Panc1 (cell line): ENCODE measurements around the gene DYRK1A. TPM values are rescaled to one million over a fixed set of nuclear protein-coding genes. Genes with fewer than 3 reads are reported as not detected.

Experiments
- ATAC-seq: fragments of 200-7000 bp; cut with Tn5 transposase; 2 replicates; pipeline ENCODE4 v1.9.1; 2020; ENCODE audit warnings: mild to moderate bottlenecking, moderate library complexity
- BruUV-seq: library from RNA; stranded (reverse); fragments of 400-500 nt; replicated peaks from 2 replicates; lab custom pipeline; 2021; lab: Mats Ljungman, UMichigan
- CTCF ChIA-PET: fragments of 300-600 bp; sonication (Branson Sonifier 250); formaldehyde crosslinking; loops from one replicate; lab custom pipeline; 2022; ENCODE audit warnings: antibody characterized with exemption; lab: Charles Lee
- POLR2A ChIA-PET: fragments of 300-600 bp; sonication (Branson Sonifier 250); formaldehyde crosslinking; loops from one replicate; lab custom pipeline; 2022; ENCODE audit warnings: antibody characterized with exemption; lab: Charles Lee
- DNase-seq: peaks from one replicate; pipeline ENCODE4 v3.0.0-alpha.2; 2010; ENCODE audit warnings: low read depth, low spot score
- H3K27ac ChIP-seq: 2 replicates; pipeline ENCODE4 v1.5.1; 2011; ENCODE audit warnings: mild to moderate bottlenecking, low read length, inconsistent platforms
- H3K27me3 ChIP-seq: fragments of 200-500 bp; sonication (Bioruptor generic); 2 replicates; pipeline ENCODE4 v1.6.0; 2014; ENCODE audit warnings: low read length, inconsistent platforms; ENCODE audit not compliant: control insufficient read depth, insufficient read depth
- H3K36me3 ChIP-seq: fragments of 200-500 bp; sonication (Bioruptor generic); 2 replicates; pipeline ENCODE4 v1.5.1; 2014; ENCODE audit warnings: inconsistent platforms, mild to moderate bottlenecking, low read length, moderate library complexity; ENCODE audit not compliant: control insufficient read depth, insufficient read depth
- H3K4me1 ChIP-seq: 2 replicates; pipeline ENCODE4 v1.5.1; 2011; ENCODE audit warnings: inconsistent platforms, mild to moderate bottlenecking, low read length, moderate library complexity; ENCODE audit not compliant: control insufficient read depth, insufficient read depth
- H3K4me3 ChIP-seq, 2 experiments: 2 replicates each; pipeline ENCODE4 v1.5.1; 2011 to 2012; ENCODE audit warnings: low read depth in 2 of 2, low read length in 2 of 2, mild to moderate bottlenecking in 2 of 2, inconsistent platforms in 1 of 2, moderate library complexity in 1 of 2
- H3K9me3 ChIP-seq: fragments of 200-500 bp; sonication (Bioruptor generic); 2 replicates; pipeline ENCODE4 v1.5.1; 2014; ENCODE audit warnings: low read depth, mild to moderate bottlenecking, inconsistent platforms, low read length, moderate library complexity; ENCODE audit not compliant: control insufficient read depth, insufficient read depth
- POLR2AphosphoS5 ChIP-seq: IDR thresholded peaks from 2 replicates; pipeline ENCODE4 v1.6.1; 2012; ENCODE audit warnings: mild to moderate bottlenecking, low read depth, low read length, moderate library complexity
- SIN3A ChIP-seq: IDR thresholded peaks from 2 replicates; pipeline ENCODE4 v1.6.1; 2012; ENCODE audit warnings: low read depth, mild to moderate bottlenecking, low read length, moderate library complexity, borderline replicate concordance; ENCODE audit not compliant: insufficient read depth
- TCF7L2 ChIP-seq: IDR thresholded peaks from 2 replicates; pipeline ENCODE4 v1.6.1; 2011; ENCODE audit warnings: mild to moderate bottlenecking, low read depth, low read length, inconsistent platforms
- in situ Hi-C: cut with HindIII; loops from 2 replicates; pipeline ENCODE4 v1.10.0; 2016; ENCODE audit warnings: low sequenced_read_pairs, low pct_unique_long_range_greater_than_20kb
- intact Hi-C: fragments of 100-400 bp; cut with micrococcal nuclease; formaldehyde crosslinking; loops from one replicate; pipeline ENCODE4 v1.10.0; 2022; ENCODE audit not compliant: unreplicated experiment
- total RNA-seq: library from RNA; stranded (reverse); gene quantifications from one replicate; pipeline ENCODE4 v1.2.1, GENCODE V29; 2021; ENCODE audit not compliant: unreplicated experiment
- TF ChIP-seq, protein P1 (sequence below), 2 experiments: IDR thresholded peaks; 2 replicates each; pipeline ENCODE4 v1.6.1; 2011 to 2012; ENCODE audit warnings: low read depth in 2 of 2, control low read depth in 1 of 2, low read length in 1 of 2, mild to moderate bottlenecking in 1 of 2, moderate library complexity in 1 of 2; ENCODE audit not compliant: insufficient read depth in 1 of 2
- TF ChIP-seq, protein P2 (sequence below): fragments of 450-650 bp; IDR thresholded peaks from 2 replicates; pipeline ENCODE4 v1.5.1; 2017; ENCODE audit warnings: mild to moderate bottlenecking

DYRK1A gene
- total RNA-seq, 1 experiment from 2014 or later = 36.1 TPM

DNA sequence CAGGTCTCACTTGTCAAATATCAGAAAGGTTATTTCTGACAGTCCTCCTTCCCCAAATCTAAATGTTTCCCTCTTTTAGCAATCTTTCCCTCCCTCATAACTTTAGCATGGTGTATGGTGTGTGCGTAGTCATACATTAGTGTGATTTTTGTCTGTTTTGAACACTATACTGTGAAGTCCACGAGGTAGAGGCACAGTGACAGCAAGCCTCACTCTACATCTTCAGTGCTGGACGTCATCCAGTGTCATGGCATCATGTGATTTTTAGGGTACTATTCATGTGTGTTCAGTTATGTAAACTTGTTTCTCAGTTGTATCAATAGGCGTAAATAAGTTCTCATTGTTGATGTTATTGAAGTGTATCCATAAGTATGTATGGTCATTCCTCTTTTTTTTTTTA lies 39.1 kb downstream of the DYRK1A start:
- H3K36me3 ChIP-seq = no peaks in the 10 kb centered on the region
- ChIA-PET POLR2A (no interaction called here), CTCF (no interaction called here)
- peaks cover 7% of the 10 kb centered on the region; the same call in 1 of the 2 replicates for H3K9me3 ChIP-seq
- TF ChIP-seq, protein P1, sequence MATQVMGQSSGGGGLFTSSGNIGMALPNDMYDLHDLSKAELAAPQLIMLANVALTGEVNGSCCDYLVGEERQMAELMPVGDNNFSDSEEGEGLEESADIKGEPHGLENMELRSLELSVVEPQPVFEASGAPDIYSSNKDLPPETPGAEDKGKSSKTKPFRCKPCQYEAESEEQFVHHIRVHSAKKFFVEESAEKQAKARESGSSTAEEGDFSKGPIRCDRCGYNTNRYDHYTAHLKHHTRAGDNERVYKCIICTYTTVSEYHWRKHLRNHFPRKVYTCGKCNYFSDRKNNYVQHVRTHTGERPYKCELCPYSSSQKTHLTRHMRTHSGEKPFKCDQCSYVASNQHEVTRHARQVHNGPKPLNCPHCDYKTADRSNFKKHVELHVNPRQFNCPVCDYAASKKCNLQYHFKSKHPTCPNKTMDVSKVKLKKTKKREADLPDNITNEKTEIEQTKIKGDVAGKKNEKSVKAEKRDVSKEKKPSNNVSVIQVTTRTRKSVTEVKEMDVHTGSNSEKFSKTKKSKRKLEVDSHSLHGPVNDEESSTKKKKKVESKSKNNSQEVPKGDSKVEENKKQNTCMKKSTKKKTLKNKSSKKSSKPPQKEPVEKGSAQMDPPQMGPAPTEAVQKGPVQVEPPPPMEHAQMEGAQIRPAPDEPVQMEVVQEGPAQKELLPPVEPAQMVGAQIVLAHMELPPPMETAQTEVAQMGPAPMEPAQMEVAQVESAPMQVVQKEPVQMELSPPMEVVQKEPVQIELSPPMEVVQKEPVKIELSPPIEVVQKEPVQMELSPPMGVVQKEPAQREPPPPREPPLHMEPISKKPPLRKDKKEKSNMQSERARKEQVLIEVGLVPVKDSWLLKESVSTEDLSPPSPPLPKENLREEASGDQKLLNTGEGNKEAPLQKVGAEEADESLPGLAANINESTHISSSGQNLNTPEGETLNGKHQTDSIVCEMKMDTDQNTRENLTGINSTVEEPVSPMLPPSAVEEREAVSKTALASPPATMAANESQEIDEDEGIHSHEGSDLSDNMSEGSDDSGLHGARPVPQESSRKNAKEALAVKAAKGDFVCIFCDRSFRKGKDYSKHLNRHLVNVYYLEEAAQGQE (IDR thresholded peaks at IDR 0.05; ENCODE audit: insufficient read depth in 1 of 2, low read depth in 2 of 2, low read length in 1 of 2) = no peak
- TF ChIP-seq, protein P2, sequence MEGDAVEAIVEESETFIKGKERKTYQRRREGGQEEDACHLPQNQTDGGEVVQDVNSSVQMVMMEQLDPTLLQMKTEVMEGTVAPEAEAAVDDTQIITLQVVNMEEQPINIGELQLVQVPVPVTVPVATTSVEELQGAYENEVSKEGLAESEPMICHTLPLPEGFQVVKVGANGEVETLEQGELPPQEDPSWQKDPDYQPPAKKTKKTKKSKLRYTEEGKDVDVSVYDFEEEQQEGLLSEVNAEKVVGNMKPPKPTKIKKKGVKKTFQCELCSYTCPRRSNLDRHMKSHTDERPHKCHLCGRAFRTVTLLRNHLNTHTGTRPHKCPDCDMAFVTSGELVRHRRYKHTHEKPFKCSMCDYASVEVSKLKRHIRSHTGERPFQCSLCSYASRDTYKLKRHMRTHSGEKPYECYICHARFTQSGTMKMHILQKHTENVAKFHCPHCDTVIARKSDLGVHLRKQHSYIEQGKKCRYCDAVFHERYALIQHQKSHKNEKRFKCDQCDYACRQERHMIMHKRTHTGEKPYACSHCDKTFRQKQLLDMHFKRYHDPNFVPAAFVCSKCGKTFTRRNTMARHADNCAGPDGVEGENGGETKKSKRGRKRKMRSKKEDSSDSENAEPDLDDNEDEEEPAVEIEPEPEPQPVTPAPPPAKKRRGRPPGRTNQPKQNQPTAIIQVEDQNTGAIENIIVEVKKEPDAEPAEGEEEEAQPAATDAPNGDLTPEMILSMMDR = no peak
- TF ChIP-seq SIN3A (no peak), TCF7L2 (no peak), POLR2AphosphoS5 (no peak)
- H3K4me1 ChIP-seq = no peaks in the 10 kb centered on the region; the same call in 1 of the 2 replicates
- ATAC-seq (no peak), DNase-seq (no peak)
- no peak overlapping the region for H3K4me3 ChIP-seq
- no peaks in the 10 kb centered on the region for H3K27me3 ChIP-seq
- intact Hi-C loops (no loop called here), in situ Hi-C loops (no loop called here)
- H3K27ac ChIP-seq = no peak overlapping the region
- BruUV-seq = no TSS peak

DNA sequence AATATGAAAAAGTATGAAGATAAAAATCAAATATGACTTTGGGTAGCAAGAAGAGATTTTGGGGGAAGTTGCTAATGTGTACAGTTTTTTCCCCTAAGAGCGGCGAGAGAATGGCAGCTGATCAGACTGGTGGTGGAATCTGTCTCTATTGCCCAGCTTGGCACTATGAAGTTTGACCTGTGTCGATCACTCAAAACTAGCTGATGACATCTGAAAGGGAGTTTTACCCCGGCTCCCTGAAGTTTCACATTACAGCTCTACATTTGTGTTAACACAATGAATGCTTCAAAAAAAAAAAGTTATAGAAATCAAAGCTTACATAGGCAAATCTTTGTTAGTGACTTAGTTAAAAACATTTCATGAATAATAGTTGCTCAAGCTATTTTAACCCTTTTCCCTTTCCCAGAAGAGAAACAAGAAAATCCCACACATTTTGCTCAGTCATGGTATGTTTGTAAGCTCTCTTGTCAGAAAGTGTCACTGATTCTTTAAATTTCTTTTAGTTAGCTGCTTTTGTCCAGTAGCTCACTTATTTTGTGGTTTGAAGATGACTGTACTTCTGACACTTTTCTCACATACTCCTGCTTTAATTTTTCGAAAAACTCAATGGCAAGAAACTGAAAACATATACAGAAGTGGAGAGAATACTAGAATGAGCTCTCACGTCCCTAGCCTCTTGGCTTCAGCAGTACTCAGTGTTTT lies 41.3 kb downstream of the DYRK1A start:
- BruUV-seq = no TSS peak
- intact Hi-C loops = no loop called here
- POLR2A ChIA-PET = no interaction called here
- TF ChIP-seq POLR2AphosphoS5 (no peak), SIN3A (no peak), TCF7L2 (no peak)
- TF ChIP-seq, protein P2 = no peak
- TF ChIP-seq, protein P1 (IDR thresholded peaks at IDR 0.05; ENCODE audit: insufficient read depth in 1 of 2, low read depth in 2 of 2, low read length in 1 of 2) = no peak
- DNase-seq (no peak), ATAC-seq (no peak)
- Histone ChIP-seq H3K4me3 (no peak overlapping the region), H3K4me1 (peaks cover 9% of the 10 kb centered on the region; the same call in 1 of the 2 replicates), H3K9me3 (no peaks in the 10 kb centered on the region), H3K36me3 (no peaks in the 10 kb centered on the region), H3K27ac (no peak overlapping the region), H3K27me3 (no peaks in the 10 kb centered on the region)
- CTCF ChIA-PET = no interaction called here
- in situ Hi-C loops = no loop called here
